Measurements from ENCODE around the gene ZDHHC24.

The ZDHHC24 gene

GRCh38 chr11:66476173-66476840, 69.5 kb downstream of the ZDHHC24 start:
- DNase-seq (ENCODE audit: low read depth, low spot score), result no peak
- H3K27ac ChIP-seq, result no peak overlapping the region

GRCh38 chr11:66475349-66476172, 70.3 kb downstream of the ZDHHC24 start:
- no peak overlapping the region for H3K27ac ChIP-seq
- DNase-seq (ENCODE audit: low read depth, low spot score), result no peak

GRCh38 chr11:66473608-66474515, 72.0 kb downstream of the ZDHHC24 start:
- no peak overlapping the region for H3K27ac ChIP-seq
- DNase-seq (ENCODE audit: low read depth, low spot score), result no peak

DNA sequence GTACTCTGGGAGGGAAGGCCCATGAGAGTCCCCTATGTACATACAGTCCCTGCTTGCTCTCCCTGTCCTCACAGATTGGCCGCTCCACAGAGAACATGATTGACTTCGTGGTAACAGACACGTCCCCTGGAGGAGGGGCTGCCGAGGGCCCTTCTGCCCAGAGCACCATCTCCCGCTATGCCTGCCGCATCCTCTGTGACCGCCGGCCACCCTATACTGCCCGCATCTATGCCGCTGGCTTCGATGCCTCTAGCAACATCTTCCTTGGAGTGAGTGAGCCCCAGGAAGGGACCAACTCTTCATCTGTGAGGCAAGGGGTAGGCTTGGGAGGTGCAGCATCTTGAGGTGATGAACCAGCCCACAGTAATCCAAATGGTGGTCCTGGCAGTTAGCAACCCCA, 72.7 kb downstream of the ZDHHC24 start:
- no peak for DNase-seq (ENCODE audit: low read depth, low spot score)
- no peak overlapping the region for H3K27ac ChIP-seq

DNA sequence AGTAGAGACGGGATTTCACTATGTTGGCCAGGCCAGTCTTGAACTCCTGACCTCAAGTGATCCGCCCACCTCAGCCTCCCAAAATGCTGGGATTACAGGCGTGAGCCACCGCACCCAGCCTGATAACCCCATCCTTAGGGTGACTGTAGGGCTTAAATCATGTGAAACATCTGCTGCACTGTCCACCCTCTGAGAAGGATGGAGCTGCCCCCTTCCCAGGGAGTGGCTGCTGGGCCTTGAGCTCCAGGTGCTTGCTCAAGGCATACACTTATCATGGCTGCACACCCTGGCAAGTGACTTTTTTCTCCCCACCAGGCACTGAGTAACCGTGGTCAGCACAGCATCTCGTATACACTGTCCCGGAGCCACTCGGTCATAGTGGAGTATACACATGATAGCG, 73.8 kb downstream of the ZDHHC24 start:
- DNase-seq (ENCODE audit: low read depth, low spot score), result no peak
- no peak overlapping the region for H3K27ac ChIP-seq

DNA sequence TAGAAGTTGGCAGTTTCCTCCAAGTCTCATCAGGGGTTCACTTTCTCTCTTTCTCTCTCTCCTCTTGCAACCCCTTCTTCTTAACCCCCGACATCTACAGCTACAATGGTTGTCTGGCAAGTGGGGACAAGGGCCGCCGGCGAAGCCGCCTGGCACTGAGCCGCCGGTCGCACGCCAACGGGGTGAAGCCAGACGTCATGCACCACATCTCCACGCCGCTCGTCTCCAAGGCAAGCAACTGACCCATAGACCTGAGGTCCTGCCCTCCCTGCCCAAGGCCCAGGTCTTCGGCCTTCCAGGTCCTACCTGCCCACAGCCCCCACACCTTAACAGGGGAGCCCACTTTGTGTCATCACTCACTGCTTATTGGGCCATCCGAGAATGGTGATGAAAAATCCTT, 74.7 kb downstream of the ZDHHC24 start:
- DNase-seq (ENCODE audit: low read depth, low spot score), result no peak
- H3K27ac ChIP-seq, result no peak overlapping the region
